ENCODE data around the gene GNB1L.

The GNB1L gene

DNA sequence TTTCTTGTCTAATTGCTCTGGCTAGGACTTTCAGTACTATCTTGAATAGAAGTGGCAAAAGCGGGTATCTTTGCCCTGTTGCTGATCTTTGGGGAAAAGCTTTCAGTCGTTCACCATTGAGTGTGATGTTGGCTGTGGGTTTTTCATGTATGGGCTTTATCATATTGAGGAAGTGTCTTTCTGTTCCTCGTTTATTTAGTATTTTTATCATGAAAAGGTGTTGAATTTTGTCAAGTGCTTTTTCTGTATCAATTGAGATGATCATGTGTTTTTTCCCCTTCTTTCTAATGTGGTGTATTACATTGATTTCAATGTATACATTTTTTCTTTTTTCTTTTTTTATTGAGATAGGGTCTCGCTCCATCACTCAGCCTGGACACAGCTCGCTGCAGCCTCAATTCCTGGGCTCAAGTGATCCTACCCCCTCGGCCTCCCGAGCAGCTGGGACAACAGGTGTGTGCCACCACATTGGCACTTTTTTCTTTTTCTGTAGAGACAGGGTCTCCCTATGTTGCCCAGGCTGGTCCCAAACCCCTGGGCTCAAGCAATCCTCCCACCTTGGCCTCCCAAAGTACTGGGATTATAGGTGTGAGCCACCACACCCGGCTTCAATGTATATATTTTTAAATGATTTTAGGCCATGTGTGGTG, 5.3 kb upstream of the GNB1L start:
- no peak for DNase-seq

- DNase-seq: no peak
Measured at GRCh38 chr22:19857382-19857781, 2.7 kb upstream of the GNB1L start.

- no peak for DNase-seq
Measured at GRCh38 chr22:19855504-19856409, 1.1 kb upstream of the GNB1L start.

DNA sequence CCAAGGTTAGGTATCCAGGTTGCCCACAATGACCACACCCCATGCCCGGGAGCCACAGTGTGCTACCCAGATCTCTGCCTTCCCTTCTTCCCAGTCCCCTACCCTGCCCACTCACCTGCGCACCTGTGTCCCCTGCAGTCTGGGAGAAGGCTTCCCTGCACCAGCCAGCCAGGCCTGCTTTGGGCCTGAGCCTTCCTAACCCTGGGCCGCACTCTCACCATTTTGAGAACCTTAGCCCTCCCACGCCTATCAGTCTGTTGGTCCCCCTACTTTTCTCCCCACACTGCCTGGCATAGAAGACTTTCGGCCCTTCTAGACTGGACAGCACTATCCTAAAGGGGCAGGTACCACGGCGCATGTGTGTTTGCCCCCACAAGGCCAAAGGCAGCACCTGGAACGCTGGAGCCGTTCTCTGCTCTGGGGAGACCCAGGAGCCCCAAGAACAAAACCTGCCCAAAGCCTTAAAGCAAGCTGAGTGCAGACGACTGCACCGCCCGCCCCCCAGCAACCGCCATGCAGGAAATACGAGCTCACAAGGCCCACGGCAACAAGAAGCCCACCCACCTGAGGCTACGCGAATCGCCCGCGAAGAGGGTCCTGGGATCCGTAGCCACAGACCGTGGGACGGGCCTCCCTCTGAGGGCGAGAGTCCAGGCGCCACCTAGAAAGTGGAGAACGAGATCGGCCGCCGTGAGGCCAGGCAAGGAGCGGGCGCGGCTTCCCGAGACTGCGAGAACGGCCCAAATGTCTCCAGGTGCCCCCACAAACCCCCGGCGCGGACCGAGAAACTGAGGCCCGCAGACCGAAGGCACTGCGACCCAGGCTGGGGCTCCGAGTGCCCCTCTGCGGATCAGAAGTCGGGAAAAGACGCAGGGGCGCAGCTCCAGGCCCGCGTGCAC, 546 bp downstream of the GNB1L start:
- no peak for DNase-seq

GRCh38 chr22:19853058-19853878, 1.4 kb downstream of the GNB1L start:
- DNase-seq: no peak

- no peak for DNase-seq
Measured at GRCh38 chr22:19852177-19852781, 2.4 kb downstream of the GNB1L start.

- no peak for DNase-seq
Measured at GRCh38 chr22:19851291-19852176, 3.1 kb downstream of the GNB1L start.

DNA sequence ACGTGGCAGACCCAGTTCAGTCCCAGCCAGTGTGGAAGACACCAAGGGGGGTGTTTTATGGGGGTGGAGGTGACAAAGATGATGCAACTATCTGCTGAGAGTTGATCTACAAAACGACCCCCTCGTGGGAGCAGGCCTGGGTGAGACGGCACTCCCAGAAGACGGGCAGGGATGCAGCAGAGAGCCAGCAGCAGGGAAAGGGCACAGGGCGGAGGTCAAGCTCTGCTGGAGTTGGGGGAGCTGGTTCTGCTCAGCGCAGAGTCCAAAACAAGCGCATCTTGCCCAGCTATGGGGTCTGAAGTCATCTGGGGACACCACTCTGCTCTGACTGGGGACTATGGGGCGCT, 3.9 kb downstream of the GNB1L start:
- DNase-seq: no peak

DNA sequence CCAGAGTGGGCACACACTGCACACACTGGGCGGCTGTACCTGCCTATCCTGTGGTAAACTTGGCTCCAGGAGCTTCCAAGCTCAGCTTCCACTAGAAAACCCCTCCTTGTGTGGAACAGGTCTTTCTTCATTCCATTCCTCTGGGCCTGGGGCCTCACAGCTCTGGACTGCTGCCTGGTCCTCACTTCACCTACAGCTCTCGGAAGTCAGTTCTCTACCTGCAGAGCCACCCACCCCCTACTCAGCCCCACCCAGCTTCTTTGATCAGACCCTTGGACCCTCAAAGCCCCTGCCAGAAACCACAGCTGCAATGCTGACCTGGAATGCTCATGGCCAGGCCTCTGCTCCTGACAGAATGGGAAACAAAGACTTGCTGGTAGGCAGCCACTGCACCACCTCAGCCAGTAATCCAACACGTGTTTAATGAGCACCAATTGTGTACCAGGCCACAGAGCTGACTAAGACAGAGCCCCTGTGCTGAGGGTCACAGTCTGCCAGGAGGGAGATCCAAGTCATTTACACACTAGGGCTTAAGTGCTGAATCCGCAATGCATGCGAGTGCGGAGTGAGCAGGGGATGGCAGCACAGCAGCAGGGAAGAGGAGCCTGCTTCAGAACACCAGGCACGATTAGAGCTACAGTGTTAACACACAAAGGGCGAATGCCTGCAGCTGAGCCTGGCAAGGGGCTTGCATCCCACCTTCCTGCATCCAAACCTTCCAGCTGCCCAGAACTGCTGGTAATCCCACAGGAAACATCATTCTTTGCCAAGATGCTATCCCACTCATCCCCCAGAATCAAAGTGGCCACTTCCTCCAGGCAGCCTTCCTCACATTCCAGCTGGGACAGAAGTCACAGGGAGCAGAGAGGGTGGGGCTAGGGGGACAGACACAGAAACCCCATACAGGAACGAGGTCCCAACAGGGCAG, 4.6 kb downstream of the GNB1L start:
- no peak for DNase-seq

DNA sequence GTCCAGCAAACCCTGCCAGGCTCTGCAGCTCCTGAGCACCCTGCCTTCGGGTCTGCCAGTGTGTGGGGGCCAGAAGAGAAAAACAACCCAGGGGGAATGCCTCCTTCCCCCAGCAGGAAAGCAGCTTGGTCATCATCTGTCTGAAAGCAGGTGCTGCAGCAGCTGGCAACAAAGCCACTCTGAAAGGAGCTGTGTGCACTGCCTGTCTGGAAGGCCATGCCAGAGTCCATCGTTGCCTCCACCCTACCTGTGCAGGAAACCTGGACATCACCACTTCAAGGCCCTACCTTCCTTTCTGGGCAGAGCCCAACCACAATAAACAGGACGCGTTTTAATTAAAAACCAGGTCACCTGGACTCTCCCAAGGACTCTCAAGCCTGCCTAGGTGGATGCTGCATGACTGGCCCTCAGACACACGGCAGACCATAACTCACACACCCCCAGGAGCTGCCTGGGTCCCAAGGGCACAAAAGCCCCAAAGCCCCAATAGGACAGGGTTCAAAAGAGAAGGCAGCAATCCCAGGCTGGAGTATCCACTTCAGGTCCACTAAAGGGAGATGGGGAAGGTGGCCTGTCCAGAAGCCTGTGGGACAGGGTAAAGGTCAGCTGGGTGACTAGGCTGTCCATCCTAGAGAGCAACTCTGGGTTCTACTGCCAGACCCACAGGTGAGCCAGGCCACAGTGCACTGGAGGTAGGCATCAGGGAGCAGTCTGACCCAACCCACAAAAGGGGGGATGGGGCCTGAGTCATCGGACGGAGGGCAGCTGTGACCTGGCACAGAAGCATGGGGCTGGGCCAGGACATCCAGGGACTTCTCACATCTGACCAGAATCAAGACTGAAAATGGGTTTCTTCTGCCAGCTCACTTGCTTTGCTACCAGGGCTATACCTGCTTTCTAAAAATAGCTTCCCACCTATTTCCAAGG, 6.1 kb downstream of the GNB1L start:
- no peak for DNase-seq

DNA sequence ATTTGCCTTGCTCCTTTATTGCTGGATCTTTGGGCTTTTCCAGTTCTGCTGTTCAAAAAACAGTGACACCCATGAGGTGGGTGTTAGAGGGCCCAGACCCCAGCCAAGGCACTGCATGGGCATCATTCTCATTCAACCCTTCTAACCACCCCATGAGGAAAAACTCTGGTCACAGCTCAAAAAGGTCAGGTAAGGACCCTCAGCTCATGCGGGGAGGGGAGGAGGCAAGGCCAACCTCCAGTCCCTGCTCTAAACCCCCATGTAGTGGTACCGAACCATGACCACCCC, 7.4 kb downstream of the GNB1L start:
- no peak for DNase-seq

- no peak for DNase-seq
Measured at GRCh38 chr22:19846620-19847344, 7.9 kb downstream of the GNB1L start.

DNA sequence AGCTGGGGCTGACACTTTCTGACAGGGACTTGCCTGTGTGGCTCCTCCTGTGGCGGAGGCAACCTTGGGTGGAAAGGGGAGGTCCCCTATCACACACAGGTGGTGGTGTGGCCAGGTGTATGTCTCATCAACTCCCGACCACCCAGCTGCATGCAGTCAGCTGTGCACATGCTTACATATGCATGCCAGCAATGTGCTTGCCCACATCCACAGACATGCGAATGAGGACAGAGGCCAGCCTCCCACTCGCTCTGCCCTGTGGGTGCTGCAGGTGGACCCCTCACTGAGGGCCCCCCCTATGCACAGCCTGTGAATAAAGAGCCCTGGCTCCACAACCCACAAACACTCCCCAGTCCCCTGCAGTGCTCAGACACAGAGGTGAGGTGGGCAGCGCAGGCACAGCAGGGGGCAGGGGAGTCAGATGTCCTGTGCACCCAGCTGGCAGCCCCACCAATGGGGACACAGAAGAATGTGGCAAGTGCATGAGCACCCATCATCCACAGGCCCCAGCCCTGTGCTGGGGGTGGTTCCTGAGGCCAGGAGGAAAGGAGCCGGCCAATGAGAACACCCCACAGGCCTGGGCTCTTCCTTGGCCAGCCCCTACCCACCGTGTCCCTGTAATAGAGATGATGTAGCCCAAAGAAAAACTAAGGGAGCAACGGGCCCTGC, 9.5 kb downstream of the GNB1L start:
- no peak for DNase-seq

GRCh38 chr22:19844377-19845053, 10.2 kb downstream of the GNB1L start:
- DNase-seq: no peak

DNA sequence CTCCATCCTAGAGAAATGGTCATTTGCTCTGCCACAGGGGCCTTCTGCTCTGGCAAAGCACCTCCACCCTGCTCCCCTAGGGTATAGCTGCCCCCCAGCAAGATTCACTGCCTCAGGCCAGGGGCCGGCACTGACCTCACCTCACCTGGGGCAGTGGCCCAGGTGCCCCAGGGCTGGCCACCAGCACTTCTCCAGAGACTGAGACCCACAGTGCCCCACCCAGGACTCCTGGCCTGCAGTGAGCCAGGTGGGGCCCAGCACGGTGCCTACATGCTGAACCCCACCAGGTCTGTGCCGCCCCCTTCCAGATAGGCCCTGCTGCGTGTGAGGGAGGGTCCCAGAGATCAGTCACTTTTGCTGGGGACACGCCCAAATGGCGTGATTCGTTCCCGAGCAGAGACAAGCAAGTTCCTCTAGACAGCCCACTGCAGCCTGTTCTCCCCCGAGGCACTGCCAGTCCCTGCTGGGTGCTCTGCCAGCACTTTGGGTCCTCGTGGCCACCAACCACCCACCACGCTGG, 10.8 kb downstream of the GNB1L start:
- no peak for DNase-seq

GRCh38 chr22:19843107-19843856, 11.4 kb downstream of the GNB1L start:
- DNase-seq: no peak
